HEK293 (cell line): Measurements from ENCODE around the gene SHLD1.

Experiments
- CTCF ChIP-seq: fragments of 450-650 bp; formaldehyde crosslinking; IDR thresholded peaks from 2 replicates; pipeline ENCODE4 v1.5.1; 2016; ENCODE audit warnings: missing biosample characterization, missing genetic modification characterization
- OSR2 ChIP-seq: fragments of 450-650 bp; formaldehyde crosslinking; IDR thresholded peaks from 2 replicates; pipeline ENCODE4 v1.5.1; 2016; ENCODE audit warnings: missing biosample characterization, missing genetic modification characterization
- REST ChIP-seq: fragments of 450-650 bp; formaldehyde crosslinking; IDR thresholded peaks from 2 replicates; pipeline ENCODE4 v1.5.1; 2016; ENCODE audit warnings: missing biosample characterization, missing genetic modification characterization
- YY1 ChIP-seq: fragments of 450-650 bp; formaldehyde crosslinking; IDR thresholded peaks from 2 replicates; pipeline ENCODE4 v1.5.1; 2018; ENCODE audit warnings: missing biosample characterization, missing genetic modification characterization
- YY2 ChIP-seq: fragments of 450-650 bp; formaldehyde crosslinking; IDR thresholded peaks from 2 replicates; pipeline ENCODE4 v1.5.1; 2016; ENCODE audit warnings: missing biosample characterization, missing genetic modification characterization
- ZNF133 ChIP-seq: fragments of 450-650 bp; formaldehyde crosslinking; IDR thresholded peaks from 2 replicates; pipeline ENCODE4 v1.5.1; 2016; ENCODE audit warnings: missing biosample characterization, missing genetic modification characterization
- ZNF529 ChIP-seq: fragments of 450-650 bp; formaldehyde crosslinking; IDR thresholded peaks from 2 replicates; pipeline ENCODE4 v1.5.1; 2017; ENCODE audit warnings: missing genetic modification characterization, missing biosample characterization; ENCODE audit not compliant: insufficient replicate concordance
- ZNF580 ChIP-seq: fragments of 450-650 bp; formaldehyde crosslinking; IDR thresholded peaks from 2 replicates; pipeline ENCODE4 v1.5.1; 2016; ENCODE audit warnings: missing biosample characterization, missing genetic modification characterization
- ZNF768 ChIP-seq: fragments of 450-650 bp; formaldehyde crosslinking; IDR thresholded peaks from 2 replicates; pipeline ENCODE4 v1.5.1; 2018; ENCODE audit warnings: missing biosample characterization, mild to moderate bottlenecking, missing genetic modification characterization

GRCh38 chr20:5910186-5910585 lies 160.0 kb downstream of the SHLD1 start:
- no peak for TF ChIP-seq CTCF (tag by site-specific recombination)
- no peak for TF ChIP-seq YY1 (tag by site-specific recombination)
- TF ChIP-seq YY2 (tag by site-specific recombination), result no peak
- TF ChIP-seq ZNF768 (tag by site-specific recombination), result no peak
- no peak for TF ChIP-seq ZNF580
- TF ChIP-seq REST (tag by site-specific recombination), result no peak
- TF ChIP-seq ZNF529 (tag by site-specific recombination), result no peak
- TF ChIP-seq OSR2 (tag by site-specific recombination), result no peak
- TF ChIP-seq ZNF133 (tag by site-specific recombination), result no peak
